ENCODE results near the gene C21orf58.

Gene C21orf58

DNA sequence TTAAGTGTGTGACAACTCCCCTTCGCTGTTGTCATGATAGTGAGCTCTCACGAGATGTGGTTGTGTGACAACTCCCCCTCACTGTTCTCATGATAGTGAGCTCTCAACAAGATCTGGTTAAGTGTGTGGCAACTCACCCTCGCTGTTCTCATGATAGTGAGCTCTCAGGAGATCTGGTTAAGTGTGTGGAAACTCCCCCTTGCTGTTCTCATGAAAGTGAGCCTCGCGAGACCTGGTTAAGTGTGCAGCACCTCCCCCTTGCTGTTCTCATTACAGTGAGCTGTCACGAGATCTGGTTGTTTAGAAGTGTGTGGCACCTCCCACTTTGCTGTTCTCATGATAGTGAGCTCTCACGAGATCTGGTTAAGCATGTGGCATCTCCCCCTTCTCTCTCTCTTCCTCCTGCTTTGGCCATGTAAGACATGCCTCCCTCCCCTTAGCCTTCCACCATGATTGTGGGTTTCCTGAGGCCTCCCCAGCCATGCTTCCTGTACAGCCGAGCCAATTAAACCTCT, 70.0 kb downstream of the C21orf58 start:
- DNase-seq: no peak

- DNase-seq: no peak
Measured at GRCh38 chr21:46252840-46253239, 70.8 kb downstream of the C21orf58 start.
